ENCODE measurements around the gene MYMK.

GRCh38 chr9:133513214-133514100 lies 11.3 kb downstream of the MYMK start:
- TF ChIP-seq NFE2L1 (CRISPR knock-in tag; IDR thresholded peaks at IDR 0.05; ENCODE audit: borderline replicate concordance) (no peak), ZBED4 (CRISPR knock-in tag; IDR thresholded peaks at IDR 0.05; ENCODE audit: borderline replicate concordance) (no peak), SIN3A (IDR thresholded peaks at IDR 0.05; ENCODE audit: borderline replicate concordance, low read depth, low read length) (no peak), CEBPB (IDR thresholded peaks at IDR 0.05; ENCODE audit: borderline replicate concordance, low read depth, low read length) (no peak), U2AF1 (optimal IDR thresholded peaks at IDR 0.05; ENCODE audit: low read depth, low read length) (no peak), NFIC (IDR thresholded peaks at IDR 0.05; ENCODE audit: low read length) (no peak), CTCF (CRISPR knock-in tag; IDR thresholded peaks at IDR 0.05) (no peak)
